Stimulated activated CD8-positive, alpha-beta memory T cell treated with anti-CD3 and anti-CD28 coated beads, Interleukin-12 subunit alpha, Interleukin-12 subunit beta, amount 100 ng/mL, for 24 hours (primary cell): Measurements from ENCODE around the gene SLC17A9.

Experiments used
- DNase-seq: peaks from one replicate; pipeline ENCODE4 v3.0.0-alpha.2; 2020; ENCODE audit errors: extremely low read depth

The SLC17A9 gene

DNA sequence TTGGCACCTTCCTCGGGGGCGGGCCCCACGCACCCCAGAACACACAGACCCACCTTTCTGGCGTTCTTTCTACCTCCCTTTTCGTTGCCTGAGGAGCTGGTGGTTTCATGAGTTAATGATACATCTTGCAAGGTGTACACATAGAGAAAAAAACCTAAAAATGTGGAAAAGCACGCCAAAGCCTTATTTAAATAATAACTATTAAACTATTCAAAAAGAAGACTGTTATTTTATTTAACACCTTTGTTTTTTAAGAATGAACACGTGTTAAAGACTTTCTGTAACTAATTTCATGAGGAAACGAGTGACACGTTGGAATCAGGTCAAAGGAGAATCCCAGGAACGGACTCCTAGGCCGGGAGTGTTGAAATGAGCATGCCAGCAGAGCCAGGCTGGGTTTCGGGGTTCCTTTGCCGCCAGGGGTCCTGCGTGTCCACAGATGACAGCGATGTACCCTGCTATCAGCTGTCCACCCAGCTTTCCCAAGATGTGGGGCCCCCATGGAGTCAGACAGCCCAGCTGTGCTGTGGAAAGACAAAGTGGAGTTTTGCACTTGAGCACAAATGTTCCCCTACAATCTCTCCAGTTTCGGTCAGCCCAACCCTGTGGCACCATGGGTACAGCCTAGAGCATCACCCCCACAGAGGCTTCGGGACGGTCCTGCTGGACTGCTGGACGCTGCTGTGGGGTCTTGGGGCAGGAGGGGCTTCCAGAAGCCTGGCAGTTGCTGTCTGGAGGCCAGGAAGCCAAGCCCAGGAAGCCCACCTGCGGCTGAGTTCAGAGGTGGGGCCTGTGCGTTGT lies 16.1 kb downstream of the SLC17A9 start:
- DNase-seq = no peak

DNA sequence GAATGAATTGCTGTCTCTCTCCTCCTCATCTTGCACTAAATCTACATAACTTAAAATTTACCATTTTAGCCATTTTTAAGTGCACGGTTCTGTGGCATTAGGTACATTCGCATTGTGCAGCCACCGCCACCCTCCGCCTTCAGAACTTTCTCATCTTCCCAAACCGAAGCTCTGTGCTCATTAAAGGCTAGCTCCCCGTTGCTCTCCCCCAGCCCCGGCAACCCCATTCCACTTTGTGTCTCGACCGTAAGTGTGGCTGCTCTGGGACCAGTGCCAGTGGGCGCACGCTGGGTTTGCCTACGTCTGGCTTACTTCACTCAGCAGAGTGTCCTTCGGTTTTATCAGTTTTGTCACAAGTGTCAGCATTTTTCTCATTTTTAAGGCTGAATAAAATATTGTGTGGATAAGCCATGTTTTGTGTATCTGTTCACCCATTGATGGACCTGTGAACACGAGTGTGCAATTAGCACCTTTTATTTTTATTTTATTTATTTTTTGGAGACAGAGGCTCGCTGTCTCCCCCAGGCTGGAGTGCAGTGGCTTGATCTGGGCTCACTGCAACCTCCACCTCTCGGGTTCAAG lies 16.8 kb downstream of the SLC17A9 start:
- no peak for DNase-seq

DNA sequence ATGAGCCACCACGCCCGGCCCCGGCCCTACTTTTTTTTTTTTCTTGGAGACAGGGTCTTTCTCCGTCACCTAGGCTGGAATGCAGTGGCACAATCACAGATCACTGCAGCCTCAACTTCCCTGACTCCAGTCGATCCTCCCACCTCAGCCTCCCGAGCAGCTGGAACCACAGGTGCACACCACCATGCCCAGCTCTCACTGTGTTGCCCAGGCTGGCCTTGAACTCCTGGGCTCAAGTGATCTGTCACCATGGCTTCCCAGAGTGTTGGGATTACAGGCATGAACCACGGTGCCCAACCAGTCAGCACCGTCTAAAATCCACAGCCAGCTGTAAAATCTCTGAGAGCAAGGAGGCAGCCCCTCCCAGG lies 17.4 kb downstream of the SLC17A9 start:
- DNase-seq = no peak

DNA sequence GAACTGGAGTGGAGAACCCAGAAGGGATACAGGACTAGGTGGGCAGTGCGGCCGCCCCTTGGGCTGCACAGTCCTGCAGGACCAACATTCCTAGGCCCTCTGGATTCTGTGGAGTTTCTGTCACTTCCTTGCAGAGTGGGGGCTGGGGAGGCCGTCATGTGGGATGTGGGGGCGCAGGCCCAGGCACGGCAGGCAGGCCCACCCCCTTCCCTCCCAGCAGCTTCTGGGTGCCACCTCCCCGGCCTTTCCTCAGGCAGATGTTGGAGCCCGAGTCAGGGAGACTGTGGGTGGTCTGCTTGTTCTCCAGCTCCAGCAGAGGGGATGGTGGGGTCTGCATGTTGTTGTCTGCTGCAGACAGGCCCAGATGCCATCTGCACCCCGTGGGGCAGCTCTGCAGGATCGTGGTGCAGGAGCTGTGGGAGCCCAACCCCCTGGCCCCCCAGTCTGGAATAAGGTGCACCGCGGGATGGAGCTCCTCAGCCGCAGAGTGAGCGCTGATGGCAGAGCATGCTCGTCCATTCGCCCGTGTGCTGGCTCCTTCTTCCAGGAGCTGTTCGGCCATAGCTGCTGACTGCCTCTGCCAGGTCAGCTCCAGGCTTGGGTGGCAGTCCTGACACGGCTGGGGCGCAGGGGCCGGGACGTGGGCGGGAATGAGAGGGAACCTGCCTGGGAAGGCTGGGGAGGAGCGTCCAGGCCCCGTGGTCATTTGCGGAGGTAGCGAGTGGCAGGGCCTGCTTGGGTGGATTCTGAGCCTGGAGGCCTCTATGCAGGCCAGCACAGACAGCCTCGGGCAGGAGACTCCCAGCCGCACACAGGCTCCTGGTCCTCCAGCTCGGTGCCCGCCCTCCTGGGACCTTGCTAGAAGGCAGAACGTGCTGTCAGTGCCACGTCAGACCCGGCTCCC lies 18.1 kb downstream of the SLC17A9 start:
- no peak for DNase-seq

DNA sequence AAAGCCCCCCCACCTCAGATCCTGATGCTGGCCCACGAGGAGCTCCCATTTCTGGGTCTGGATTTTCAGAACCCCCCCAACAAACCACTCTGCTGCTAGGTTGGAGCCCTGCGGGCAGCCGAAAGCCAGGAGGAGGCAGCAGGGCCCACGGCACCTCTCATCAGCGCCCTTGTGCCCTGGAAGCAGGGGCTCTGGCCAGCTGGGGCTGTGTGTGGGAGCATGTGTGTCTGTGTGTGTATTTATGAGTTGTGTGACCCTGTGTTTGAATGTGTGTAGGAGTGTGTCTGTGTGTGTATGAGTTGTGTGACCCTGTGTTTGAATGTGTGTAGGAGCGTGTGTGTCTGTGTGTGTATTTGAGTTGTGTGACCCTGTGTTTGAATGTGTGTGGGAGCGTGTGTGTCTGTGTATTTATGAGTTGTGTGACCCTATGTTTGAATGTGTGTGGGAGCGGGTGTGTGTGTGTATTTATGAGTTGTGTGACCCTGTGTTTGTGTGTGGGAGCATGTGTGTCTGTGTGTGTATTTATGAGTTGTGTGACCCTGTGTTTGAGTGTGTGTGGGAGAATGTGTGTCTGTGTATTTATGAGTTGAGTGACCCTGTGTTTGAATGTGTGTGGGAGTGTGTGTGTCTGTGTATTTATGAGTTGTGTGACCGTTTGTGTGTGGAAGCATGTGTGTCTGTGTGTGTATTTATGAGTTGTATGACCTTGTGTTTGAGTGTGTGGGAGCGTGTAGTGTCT lies 18.9 kb downstream of the SLC17A9 start:
- DNase-seq = no peak

DNA sequence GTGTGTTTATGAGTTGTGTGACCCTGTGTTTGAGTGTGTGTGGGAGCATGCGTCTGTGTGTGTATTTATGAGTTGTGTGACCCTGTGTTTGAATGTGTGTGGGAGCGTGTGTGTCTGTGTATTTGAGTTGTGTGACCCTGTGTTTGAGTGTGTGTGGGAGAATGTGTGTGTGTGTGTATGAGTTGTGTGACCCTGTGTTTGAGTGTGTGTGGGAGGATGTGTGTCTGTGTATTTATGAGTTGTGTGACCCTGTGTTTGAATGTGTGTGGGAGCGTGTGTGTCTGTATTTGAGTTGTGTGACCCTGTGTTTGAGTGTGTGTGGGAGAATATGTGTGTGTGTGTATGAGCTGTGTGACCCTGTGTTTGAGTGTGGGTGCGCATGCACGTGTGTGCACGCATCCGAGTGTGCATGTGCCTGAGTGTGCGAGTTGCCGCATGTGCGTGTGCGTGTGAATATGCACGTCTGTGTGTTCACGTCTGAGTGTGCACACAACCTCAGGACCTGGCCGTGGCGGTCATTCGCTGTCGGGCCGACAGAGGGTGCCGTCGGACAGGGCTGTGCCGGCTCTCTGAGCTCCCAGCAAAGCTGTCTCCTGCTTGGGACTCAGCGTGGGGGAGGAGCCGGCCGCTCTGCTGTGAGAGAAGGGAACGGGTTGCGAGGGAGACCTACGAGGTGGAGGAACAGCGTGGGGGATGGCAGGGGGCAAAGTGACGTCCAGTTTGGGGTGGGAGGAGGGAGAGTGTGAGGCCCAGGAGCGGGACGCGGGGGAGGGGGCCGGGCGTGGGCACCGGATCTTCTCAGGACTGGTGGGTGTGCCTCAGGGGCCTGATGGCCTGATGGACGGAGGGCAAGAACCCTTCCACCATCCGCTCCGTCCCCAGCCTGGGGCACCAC lies 19.7 kb downstream of the SLC17A9 start:
- peak; percentile 61 for DNase-seq

DNA sequence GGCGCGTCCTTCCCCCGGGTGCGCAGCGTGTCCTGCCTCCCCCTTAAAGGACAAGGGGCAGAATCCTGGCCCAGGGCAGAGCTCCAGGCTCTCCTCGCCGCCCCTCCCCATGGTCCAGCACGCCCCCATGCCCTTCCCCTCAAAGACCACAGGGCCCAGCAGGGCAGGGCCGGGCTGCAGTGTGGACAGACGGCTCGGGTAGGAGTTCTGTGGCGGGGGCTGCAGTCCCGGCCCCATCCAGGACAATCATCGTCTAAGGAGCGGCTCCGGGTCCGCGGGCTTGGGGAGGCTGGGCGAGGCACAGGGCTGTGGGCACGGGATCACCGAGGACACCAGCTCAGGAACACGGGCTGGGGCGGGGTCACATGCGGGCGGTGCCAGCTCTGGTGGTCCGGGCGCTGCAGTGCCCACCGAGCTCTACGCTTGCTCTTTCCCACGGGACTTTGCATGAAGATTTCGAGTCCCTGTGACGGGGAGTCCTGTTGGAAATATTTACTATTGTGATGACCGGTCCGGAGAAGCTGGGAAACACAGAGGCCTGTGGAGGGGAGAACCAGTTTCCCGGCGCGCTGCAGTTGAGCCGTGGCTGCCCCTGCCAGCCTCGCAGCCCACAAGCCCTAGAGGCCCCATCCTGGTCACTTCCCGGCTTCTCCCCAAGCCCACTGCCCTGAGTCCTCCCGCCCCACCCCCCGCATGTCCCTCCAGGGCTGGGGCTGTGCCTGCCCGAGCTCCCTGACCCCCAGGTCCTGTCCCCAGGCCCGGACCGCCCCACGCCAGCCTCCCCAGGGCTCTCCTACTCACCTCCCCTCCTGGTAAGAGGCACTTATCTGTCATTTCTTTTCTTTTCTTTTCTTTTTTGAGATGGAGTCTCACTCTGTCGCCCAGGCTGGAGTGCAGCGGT lies 20.6 kb downstream of the SLC17A9 start:
- DNase-seq = no peak

DNA sequence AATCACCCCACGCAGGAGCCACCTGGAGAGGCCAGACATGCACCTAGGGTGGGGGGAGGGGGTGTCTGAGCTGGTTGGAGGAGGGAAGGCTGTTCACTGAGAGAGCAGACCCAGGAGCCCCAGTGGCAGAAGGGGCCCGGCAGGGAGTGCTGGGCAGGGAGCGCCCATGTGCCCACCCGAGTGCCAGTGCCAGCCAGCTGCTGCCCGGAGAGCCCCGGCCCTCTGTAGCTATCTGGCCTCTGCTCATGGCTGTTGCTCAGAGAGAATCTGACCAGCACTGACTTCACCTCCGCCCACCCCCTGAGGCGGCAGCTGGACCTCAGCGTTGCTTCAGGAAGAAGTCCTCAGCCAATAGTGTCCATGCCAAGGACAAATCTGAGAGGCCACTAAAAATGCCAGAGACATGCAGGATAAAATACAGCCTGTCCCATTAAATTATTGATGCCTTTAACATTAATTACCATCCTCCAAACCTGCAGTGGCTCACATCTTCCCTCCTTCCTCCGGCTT lies 22.8 kb downstream of the SLC17A9 start:
- DNase-seq = no peak

DNA sequence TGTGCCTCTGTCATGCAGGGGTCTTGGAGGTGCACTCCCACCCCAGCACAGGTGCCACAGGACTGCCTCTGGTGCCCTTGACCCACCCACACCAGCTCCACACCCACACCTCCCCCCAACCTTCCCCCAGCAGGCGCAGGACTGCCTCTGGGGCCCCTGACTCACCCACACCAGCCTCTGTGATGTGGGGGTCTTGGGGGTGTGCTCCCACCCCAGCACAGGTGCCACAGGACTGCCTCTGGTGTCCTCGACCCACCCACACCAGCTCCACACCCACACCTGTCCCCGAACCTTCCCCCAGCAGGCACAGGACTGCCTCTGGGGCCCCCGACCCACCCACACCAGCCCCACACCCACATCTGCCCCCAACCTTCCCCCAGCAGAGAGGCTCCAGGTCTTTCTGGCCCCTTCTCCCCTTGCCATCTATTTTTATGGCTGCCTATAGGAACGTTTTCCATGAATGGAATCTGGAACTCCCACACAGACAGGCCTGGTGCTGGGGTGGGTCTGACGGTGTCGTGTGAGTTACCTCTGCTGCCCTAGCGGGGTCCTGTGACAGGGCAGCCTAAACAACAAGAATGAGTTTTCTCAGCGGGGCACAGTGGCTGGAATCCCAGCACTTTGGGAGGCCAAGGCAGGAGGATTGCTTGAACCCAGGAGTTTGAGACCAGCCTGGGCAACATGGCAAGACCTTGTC lies 23.5 kb downstream of the SLC17A9 start:
- DNase-seq = no peak

DNA sequence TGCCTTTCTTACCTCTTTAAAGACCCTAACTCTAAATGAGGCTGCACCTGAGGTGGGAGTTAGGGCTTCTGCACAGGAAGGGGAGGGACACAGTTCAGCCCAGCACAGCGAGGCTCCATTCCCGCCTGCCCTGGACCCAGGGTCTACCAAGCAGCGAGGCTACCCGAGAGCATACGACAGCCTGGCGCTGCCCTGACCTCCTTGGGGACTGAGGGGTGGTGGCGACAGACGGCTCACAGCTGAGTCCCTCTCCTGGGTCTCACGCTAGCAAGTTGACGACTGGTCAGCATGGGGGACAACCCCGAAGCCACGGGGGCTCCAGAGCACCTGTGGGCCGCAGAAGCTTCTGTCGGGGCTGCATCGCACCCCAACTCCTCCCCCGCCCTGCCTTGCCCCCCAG lies 24.4 kb downstream of the SLC17A9 start:
- DNase-seq = no peak

DNA sequence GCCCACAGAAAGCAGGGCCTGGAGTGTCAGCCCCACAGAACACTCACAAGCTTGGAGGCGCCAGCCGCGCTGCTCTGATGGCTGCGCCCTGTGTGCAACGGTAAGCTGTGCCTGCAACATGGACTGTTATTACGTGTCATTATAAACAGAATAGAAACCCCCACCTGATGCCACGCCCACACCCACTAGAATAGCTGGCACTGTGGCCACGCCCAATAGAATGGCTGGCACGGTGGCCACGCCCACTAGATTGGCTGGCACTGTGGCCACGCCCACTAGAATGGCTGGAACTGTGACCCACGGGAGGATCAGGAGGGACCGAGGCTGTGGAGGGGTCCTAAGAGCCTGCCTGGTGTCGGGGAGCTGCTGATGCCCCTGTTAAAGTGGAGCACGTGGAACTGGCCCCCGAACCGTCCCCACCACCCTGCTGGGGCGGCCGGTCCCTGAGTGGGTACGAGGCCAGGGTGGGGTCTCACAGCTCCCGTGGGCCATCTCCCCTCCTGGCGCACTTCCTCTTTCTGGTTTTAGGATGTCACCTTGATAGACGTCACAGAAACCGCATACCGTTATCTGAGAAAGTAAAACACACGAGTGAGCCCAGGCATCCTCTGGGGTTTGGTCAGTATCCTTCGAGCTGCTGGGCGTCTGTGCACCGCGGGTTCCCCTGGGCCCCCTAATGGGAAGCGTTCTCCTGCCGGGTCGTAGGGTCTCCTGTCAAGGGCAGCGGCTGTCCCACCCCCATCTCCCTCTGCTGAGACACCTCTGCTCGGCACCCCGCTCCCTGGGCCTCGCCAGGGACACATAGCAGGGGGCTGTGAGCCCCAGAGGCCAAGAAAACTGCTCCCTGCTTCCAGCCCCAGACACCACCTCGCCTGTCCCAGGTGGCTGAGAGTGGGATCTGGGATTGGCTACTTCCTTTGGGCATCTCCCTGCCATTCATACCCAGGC lies 25.4 kb downstream of the SLC17A9 start:
- DNase-seq = peak; percentile 36

DNA sequence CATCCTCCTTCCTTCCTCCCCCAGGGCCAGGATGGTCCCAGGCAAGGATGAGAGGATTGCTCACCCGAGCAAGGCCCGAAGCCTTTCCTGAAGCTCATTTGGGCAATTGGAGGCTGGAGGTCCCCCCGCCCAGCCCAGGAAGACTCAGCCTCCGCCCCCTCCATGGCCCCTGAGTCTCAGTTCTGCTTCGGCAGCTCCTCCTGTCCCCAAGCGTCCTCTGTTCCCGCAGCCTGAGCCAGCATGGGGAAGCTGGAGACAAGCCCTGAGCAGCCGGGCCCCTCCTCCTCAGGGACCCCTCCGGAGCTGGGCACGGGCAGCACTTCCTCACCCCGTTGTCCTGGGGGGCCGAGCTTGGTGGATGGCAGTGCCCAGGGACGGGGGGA lies 26.0 kb downstream of the SLC17A9 start:
- no peak for DNase-seq

DNA sequence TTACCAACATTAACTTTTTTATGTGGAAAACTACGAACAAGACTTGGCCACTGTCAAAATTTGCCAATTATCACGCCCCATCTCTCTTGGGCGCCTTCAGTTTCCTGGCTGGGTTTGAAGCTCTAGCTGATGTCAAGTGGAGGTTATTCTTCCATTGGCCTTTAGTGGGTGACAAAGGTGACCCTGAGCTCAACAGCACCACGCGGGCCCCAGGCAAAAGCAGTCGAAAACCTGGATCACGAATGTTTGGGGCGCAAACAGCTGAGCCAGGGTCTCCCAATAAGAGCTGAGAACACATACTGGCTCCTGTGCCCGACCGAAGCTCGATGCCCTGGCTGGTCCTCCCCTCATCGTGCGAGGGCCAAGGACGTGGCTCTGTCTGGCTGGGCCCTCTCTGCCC lies 26.8 kb downstream of the SLC17A9 start:
- DNase-seq = no peak

DNA sequence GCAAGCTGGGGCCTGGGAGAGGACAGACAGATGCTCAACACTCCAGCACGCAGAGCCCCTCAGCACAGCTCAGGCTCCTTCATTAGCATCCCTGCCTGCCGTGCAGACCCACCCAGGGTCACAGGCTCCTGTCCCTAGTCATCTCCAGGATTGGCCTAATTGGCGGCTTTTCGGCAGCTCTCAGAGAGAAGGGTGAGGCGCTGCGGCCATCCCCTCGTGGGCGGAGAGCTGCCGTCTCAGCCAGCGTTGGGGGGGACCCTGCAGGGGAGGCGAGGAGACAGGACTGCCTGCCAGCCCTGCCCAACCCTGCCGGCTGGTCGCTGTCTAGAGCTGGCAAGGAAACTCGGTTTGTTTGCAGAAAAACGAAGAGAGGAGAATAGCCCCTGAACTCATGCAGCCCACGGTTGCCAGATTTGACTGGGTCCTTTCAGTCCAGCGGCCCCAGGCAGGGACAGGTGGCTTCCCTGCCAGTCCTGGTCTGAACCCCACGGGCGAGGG lies 27.4 kb downstream of the SLC17A9 start:
- no peak for DNase-seq

DNA sequence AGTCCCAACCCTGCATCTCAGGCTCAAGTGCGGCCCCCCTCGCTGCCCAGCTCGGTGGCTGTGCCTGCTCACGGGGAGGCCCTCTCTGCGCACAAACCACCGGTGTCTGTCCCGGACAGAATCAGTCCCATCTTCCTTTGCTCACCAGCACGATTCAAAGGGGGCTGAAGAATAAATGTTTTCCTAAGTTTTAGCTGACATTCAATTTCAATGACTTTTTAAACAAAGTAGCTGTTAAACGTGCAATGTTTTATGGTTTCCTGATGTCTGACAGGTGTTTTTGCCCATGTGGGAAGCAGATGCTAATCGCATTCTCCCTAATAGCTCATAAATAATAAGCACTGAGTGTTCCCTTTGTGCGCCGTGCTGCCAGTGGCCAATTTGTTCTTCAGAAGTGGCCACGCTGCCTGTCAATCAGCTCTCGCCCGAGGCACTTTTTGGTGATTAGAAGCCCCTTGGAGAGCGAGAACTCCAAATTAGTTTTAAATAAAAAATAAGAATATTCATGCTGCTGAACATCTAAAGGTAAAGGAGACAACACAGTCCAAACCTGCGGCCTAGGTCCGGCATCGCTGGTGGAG lies 28.0 kb downstream of the SLC17A9 start:
- no peak for DNase-seq

DNA sequence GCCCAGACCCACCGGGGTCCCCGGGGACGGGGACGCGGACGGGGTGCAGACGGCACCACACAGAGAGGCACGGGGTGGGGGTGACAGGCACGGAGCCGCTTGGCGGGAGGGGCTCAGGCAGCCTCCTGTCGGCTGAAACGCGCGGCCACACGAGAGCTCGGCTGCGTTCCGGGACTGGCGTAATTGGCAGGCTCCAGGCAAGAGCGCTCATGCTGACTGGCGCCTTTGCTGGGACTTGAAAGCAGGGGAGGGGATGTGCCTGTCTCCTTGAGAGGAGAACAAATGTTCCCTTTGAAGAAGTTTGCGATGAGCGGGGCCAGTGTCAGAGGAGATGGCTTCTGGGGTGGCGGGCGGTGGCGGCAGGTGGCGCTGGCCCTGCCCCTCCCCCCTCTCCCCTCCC lies 28.5 kb downstream of the SLC17A9 start:
- DNase-seq = no peak
